ENCODE measurements around the gene NLRP7. TPM values are rescaled to one million over a fixed set of nuclear protein-coding genes. Genes with fewer than 3 reads are reported as not detected.

The NLRP7 gene
- total RNA-seq, 1 experiment from 2014 or later, result 0.43 TPM

GRCh38 chr19:54888239-54888638 lies 59.1 kb downstream of the NLRP7 start:
- no TSS peak for BruUV-seq (replicated peaks)
- no peak overlapping the region for H3K4me3 ChIP-seq (ENCODE audit: low read depth, low read length)
- no peak overlapping the region for H3K27ac Mint-ChIP-seq (ENCODE audit: unreplicated experiment)
- POLR2A ChIA-PET, result no interaction called here
- H3K9me3 ChIP-seq, result no peaks in the 10 kb centered on the region
- intact Hi-C loops (cut with micrococcal nuclease; ENCODE audit: unreplicated experiment), result no loop called here
- no peaks in the 10 kb centered on the region for H3K36me3 ChIP-seq (ENCODE audit: control insufficient read depth, insufficient read depth, low read length)
- H3K36me3 Mint-ChIP-seq (ENCODE audit: insufficient read depth, unreplicated experiment), result peaks cover 2% of the 10 kb centered on the region
- no peak for TF ChIP-seq CTCF (IDR thresholded peaks at IDR 0.05; ENCODE audit: insufficient read depth in 1 of 2, low read depth in 1 of 2, low read length in 1 of 2, severe bottlenecking in 1 of 2, unreplicated experiment in 1 of 2)
- CTCF ChIA-PET, result no interaction called here
- no peaks in the 10 kb centered on the region for H3K4me1 Mint-ChIP-seq (ENCODE audit: low read depth, unreplicated experiment)
- no peaks in the 10 kb centered on the region for H3K27me3 ChIP-seq (replicated peaks; ENCODE audit: control insufficient read depth, insufficient read depth, low read length)
- DNase-seq, result no peak
- no peak overlapping the region for H3K4me3 Mint-ChIP-seq (ENCODE audit: unreplicated experiment)
- H3K27me3 Mint-ChIP-seq (ENCODE audit: insufficient read depth, unreplicated experiment), result no peaks in the 10 kb centered on the region
- H3K4me1 ChIP-seq, result peaks cover 8% of the 10 kb centered on the region
- H3K9me3 Mint-ChIP-seq (ENCODE audit: unreplicated experiment), result peaks cover 9% of the 10 kb centered on the region

GRCh38 chr19:54883228-54883627 lies 64.1 kb downstream of the NLRP7 start:
- Histone ChIP-seq H3K4me3 (ENCODE audit: low read depth, low read length) (no peak overlapping the region), H3K36me3 (ENCODE audit: control insufficient read depth, insufficient read depth, low read length) (no peaks in the 10 kb centered on the region), H3K4me1 (no peaks in the 10 kb centered on the region), H3K27me3 (replicated peaks; ENCODE audit: control insufficient read depth, insufficient read depth, low read length) (no peaks in the 10 kb centered on the region), H3K9me3 (no peaks in the 10 kb centered on the region)
- no peaks in the 10 kb centered on the region for H3K4me1 Mint-ChIP-seq (ENCODE audit: low read depth, unreplicated experiment)
- H3K4me3 Mint-ChIP-seq (ENCODE audit: unreplicated experiment), result no peak overlapping the region
- H3K27me3 Mint-ChIP-seq (ENCODE audit: insufficient read depth, unreplicated experiment), result peaks cover 14% of the 10 kb centered on the region
- ChIA-PET CTCF (no interaction called here), POLR2A (no interaction called here)
- no peaks in the 10 kb centered on the region for H3K36me3 Mint-ChIP-seq (ENCODE audit: insufficient read depth, unreplicated experiment)
- BruUV-seq (replicated peaks), result no TSS peak
- intact Hi-C loops (cut with micrococcal nuclease; ENCODE audit: unreplicated experiment), result no loop called here
- no peak for DNase-seq
- H3K27ac Mint-ChIP-seq (ENCODE audit: unreplicated experiment), result no peak overlapping the region
- no peak for TF ChIP-seq CTCF (IDR thresholded peaks at IDR 0.05; ENCODE audit: insufficient read depth in 1 of 2, low read depth in 1 of 2, low read length in 1 of 2, severe bottlenecking in 1 of 2, unreplicated experiment in 1 of 2)
- no peaks in the 10 kb centered on the region for H3K9me3 Mint-ChIP-seq (ENCODE audit: unreplicated experiment)

GRCh38 chr19:54882758-54883157 lies 64.6 kb downstream of the NLRP7 start:
- peak in 1 of 2 experiments; percentile 24 for TF ChIP-seq CTCF (IDR thresholded peaks at IDR 0.05; ENCODE audit: insufficient read depth in 1 of 2, low read depth in 1 of 2, low read length in 1 of 2, severe bottlenecking in 1 of 2, unreplicated experiment in 1 of 2)
- Mint-ChIP-seq H3K27me3 (ENCODE audit: insufficient read depth, unreplicated experiment) (peaks cover 16% of the 10 kb centered on the region), H3K27ac (ENCODE audit: unreplicated experiment) (no peak overlapping the region), H3K9me3 (ENCODE audit: unreplicated experiment) (no peaks in the 10 kb centered on the region), H3K4me1 (ENCODE audit: low read depth, unreplicated experiment) (no peaks in the 10 kb centered on the region), H3K36me3 (ENCODE audit: insufficient read depth, unreplicated experiment) (no peaks in the 10 kb centered on the region), H3K4me3 (ENCODE audit: unreplicated experiment) (no peak overlapping the region)
- no TSS peak for BruUV-seq (replicated peaks)
- Histone ChIP-seq H3K9me3 (no peaks in the 10 kb centered on the region), H3K36me3 (ENCODE audit: control insufficient read depth, insufficient read depth, low read length) (no peaks in the 10 kb centered on the region), H3K27me3 (replicated peaks; ENCODE audit: control insufficient read depth, insufficient read depth, low read length) (no peaks in the 10 kb centered on the region), H3K4me3 (ENCODE audit: low read depth, low read length) (no peak overlapping the region), H3K4me1 (no peaks in the 10 kb centered on the region)
- ChIA-PET POLR2A (no interaction called here), CTCF (no interaction called here)
- DNase-seq, result no peak
- intact Hi-C loops (cut with micrococcal nuclease; ENCODE audit: unreplicated experiment), result no loop called here

Data from Caco-2 (cell line).